Activated CD4-positive, alpha-beta T cell treated with anti-CD3 and anti-CD28 coated beads, Interleukin-2, Interleukin-4, amounts not matched to agents 100 ng/mL and 50 ng/mL, durations not matched to agents 16 hours and 8 hours (primary cell): ENCODE results near the gene OTP.

ENCODE experiments used
- DNase-seq: peaks from one replicate; pipeline ENCODE4 v3.0.0-alpha.2; 2020; ENCODE audit warnings: low spot score

The OTP gene

GRCh38 chr5:77640589-77641396 lies 2.3 kb upstream of the OTP start:
- no peak for DNase-seq

- DNase-seq = no peak
Observed at GRCh38 chr5:77638763-77639671, 504 bp upstream of the OTP start.

DNA sequence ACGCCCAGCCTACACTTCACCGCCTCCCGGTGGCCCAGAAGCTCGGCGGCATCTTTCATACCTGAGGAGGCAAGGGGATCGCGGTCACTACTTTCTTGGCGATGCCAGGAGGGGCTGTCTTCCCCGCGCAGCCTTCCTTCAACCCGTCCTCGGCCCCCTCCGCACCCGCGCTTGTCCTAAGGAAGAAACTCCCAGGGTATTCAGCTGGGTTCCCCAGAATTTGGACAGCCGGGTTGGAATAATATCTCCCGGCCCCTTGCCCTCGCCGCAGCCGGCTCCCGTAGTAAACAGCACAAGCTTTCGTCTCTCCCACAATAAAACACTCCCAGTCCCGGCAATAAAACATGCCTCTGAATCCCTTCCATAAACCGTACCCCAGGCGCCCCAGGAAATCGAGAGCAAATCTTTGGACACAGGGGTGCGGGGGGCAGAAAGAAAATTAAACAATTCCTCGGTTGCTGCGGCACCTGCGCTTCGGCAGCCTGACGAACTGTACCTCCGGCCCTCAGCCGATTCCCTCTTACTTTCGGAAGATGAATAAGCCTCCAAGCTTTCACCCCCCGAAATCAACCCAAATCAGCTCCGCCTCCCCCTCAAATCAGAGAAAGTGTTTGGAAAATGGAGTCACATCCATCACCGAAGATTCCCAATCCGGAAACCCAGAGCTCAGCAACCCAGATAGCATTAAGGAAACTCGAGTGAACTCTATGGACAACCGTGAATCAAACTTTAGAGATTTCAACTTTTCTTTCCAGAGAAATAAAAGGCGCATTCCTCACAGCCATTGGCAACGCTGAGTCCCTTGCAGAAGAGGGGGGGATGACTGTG lies 1.1 kb downstream of the OTP start:
- DNase-seq = no peak

DNA sequence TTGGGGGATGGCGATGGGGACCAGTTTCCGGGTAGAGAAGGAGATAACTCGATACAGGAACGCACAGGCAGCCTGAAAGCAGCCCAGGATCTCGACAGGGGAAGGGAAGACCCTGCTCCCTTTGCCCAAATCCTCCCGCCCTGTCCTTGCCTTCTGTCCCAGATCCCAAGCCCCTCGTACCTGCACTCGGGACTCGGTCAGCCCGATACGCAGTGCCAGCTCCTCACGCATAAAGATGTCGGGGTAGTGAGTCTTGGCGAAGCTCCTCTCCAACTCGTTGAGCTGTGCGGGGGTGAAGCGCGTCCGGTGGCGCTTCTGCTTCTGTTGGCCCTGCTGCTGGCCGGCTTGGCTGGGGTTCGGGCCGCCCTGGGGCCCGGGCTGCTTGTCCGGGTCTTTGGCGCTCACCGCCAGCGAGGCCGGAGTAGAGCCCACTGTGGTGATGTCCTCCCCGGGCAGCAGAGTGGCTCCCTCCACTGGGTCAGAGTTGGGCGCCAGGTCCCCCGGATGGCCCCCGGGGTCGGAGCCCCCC lies 1.8 kb downstream of the OTP start:
- DNase-seq = no peak

GRCh38 chr5:77635917-77636640 lies 2.4 kb downstream of the OTP start:
- no peak for DNase-seq

- DNase-seq = no peak
Observed at GRCh38 chr5:77635067-77635916, 3.2 kb downstream of the OTP start.

- DNase-seq = no peak
Observed at GRCh38 chr5:77633709-77634108, 4.8 kb downstream of the OTP start.

GRCh38 chr5:77633207-77633675 lies 5.3 kb downstream of the OTP start:
- no peak for DNase-seq

- no peak for DNase-seq
Observed at GRCh38 chr5:77632526-77633206, 5.8 kb downstream of the OTP start.

DNA sequence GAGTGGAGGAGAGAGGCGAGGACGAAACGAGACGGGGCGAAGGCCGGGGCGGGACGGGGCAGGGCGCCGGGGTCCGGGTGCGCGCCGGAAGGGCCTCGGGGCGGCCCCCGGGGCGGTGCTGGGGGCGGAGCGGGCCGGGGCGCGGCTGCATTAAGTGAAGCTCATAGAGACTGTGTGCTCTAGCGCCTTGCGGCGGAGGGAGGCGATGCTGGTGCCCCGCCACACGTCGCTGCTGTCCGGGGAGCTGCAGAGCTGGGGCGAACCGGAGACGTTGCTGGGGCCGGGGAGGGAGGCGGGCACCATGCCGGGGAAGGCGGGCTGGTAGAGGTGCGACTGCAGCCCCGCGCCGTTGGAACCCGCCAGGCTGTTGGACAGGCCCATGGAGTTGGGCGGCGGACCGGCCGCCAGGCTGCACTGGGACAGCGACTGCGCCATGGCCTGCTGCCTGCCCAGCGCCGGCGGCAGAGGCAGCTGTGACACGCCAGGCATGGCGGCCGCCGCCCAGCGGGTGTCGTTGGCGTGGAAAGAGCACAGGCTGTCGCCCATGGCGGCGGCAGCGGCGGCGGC lies 8.3 kb downstream of the OTP start:
- peak; percentile 63 for DNase-seq

- no peak for DNase-seq
Observed at GRCh38 chr5:77629509-77630113, 8.9 kb downstream of the OTP start.

- DNase-seq = no peak
Observed at GRCh38 chr5:77628840-77629508, 9.5 kb downstream of the OTP start.

DNA sequence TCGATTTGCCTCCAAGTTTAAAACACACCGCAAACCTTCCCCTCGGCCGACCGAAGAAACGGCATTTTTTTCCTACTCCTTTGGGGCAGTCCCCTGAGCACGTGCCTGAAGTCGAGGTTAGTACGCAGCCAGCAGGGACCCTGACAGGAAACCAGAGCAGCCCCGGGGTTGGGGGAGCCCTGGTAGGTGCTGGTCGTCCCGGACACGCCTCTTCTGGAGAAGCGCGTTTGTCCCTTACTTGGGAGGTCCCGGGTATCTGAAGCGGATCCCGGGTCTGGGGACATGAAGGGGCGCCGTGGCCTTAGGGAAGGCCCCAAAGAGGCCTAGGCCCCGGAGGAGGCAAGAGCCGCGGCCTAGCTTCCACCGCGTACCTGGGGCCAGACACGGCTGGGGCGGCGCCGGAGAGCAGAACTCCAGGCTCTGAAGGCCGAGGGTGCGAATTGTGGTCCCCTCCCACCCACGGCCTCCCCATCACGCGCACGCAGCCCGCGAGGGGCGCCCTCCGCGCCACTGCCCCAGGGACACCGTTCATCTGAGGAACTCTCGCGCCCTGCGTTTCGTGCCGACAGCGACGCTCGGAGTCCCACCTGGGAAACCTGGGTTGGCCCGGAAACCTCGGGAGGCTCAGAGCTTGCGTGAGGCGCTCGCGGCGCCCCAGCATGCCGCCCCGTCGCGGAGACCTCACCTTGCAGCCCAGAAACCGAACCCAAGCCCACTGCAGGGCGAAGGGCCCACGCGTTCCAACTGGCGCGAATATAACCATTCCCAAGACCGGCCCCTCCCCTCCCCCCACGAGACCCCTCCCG lies 10.4 kb downstream of the OTP start:
- no peak for DNase-seq

- no peak for DNase-seq
Observed at GRCh38 chr5:77623203-77623740, 15.2 kb downstream of the OTP start.

DNA sequence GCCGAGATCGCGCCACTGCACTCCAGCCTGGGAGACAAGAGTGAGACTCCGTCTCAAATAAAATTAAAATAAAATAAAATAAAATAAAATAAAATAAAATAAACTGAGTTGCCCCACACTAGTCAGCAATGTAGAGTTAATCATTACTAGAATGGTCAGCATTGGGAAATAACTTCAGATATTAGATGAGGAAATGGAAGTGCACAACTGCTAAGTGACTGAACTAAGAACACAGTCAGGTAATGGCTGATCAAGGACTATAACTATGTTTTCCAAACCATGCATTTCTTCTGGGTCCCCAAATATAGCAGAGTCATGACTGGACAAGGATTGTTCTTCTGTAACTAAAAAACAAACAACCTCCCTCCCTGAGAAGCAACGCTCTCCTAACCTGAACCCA lies 17.1 kb downstream of the OTP start:
- DNase-seq = no peak

DNA sequence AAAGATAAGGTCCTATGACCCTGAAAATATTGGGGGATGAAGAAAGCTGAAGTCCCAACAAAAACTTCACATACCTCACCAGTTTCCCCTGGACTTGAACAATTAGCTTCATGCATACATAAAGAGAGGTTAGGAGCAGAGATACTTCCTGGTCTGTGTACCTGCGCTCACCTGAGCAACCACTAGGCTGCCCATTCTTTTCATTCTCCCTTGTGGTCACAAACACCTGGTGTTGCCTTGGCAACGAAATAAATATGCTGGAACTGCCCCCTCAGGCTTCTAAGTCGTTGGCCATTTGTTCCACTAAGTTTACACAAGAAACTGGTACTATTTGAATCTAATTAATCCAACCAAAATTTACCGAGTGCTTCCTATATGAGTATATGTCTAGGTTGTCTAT lies 18.1 kb downstream of the OTP start:
- DNase-seq = no peak

- DNase-seq = no peak
Observed at GRCh38 chr5:77616920-77617319, 21.6 kb downstream of the OTP start.
